Ishikawa (cell line): ENCODE measurements around the gene MRPL14.

ENCODE experiments used
- CEBPB ChIP-seq: IDR thresholded peaks from 2 replicates; pipeline ENCODE4 v1.6.1; 2012
- CREB1 ChIP-seq: IDR thresholded peaks from 2 replicates; pipeline ENCODE4 v1.6.1; 2012; ENCODE audit warnings: low read depth
- EGR1 ChIP-seq: IDR thresholded peaks from 2 replicates; pipeline ENCODE4 v1.6.1; 2012
- EP300 ChIP-seq: IDR thresholded peaks from 2 replicates; pipeline ENCODE4 v1.6.1; 2012; ENCODE audit warnings: borderline replicate concordance
- FOXM1 ChIP-seq: IDR thresholded peaks from 2 replicates; pipeline ENCODE4 v1.6.1; 2012; ENCODE audit warnings: low read depth, borderline replicate concordance
- MAX ChIP-seq: IDR thresholded peaks from 2 replicates; pipeline ENCODE4 v1.6.1; 2012
- NFIC ChIP-seq: IDR thresholded peaks from 2 replicates; pipeline ENCODE4 v1.6.1; 2012
- RAD21 ChIP-seq: IDR thresholded peaks from 2 replicates; pipeline ENCODE4 v1.6.1; 2012; ENCODE audit warnings: low read depth
- REST ChIP-seq: IDR thresholded peaks from 2 replicates; pipeline ENCODE4 v1.6.1; 2012; ENCODE audit warnings: low read depth, mild to moderate bottlenecking
- TAF1 ChIP-seq: IDR thresholded peaks from 2 replicates; pipeline ENCODE4 v1.6.1; 2012; ENCODE audit warnings: low read depth, mild to moderate bottlenecking
- TCF12 ChIP-seq: IDR thresholded peaks from 2 replicates; pipeline ENCODE4 v1.6.1; 2012; ENCODE audit warnings: low read depth
- TEAD4 ChIP-seq: IDR thresholded peaks from 2 replicates; pipeline ENCODE4 v1.6.1; 2012
- USF1 ChIP-seq: IDR thresholded peaks from 2 replicates; pipeline ENCODE4 v1.6.1; 2012
- YY1 ChIP-seq: IDR thresholded peaks from 2 replicates; pipeline ENCODE4 v1.6.1; 2012; ENCODE audit warnings: low read depth
- ZBTB7A ChIP-seq: IDR thresholded peaks from 2 replicates; pipeline ENCODE4 v1.6.1; 2012; ENCODE audit warnings: low read depth

Gene MRPL14

GRCh38 chr6:44116641-44117382, 10.4 kb downstream of the MRPL14 start:
- TF ChIP-seq TEAD4 (no peak), TCF12 (no peak; the same call in 1 of the 2 replicates), YY1 (no peak), ZBTB7A (no peak), CEBPB (no peak), MAX (0 out of 2 replicates have a peak, but pooled peaks have one; percentile 6), NFIC (no peak), TAF1 (no peak)

GRCh38 chr6:44115866-44116265, 11.4 kb downstream of the MRPL14 start:
- TF ChIP-seq NFIC (0 out of 2 replicates have a peak, but pooled peaks have one; percentile 51), EP300 (peak; percentile 24; the same call in 1 of the 2 replicates), MAX (peak; percentile 51; the same call in 1 of the 2 replicates), TCF12 (peak; percentile 72), CREB1 (no peak), TEAD4 (peak; percentile 78), TAF1 (no peak)

- TF ChIP-seq RAD21 (no peak), TEAD4 (no peak)
These were observed 13.8 kb downstream of the MRPL14 start for GRCh38 chr6:44113414-44113813.

GRCh38 chr6:44111434-44112417, 15.5 kb downstream of the MRPL14 start:
- no peak for TF ChIP-seq EGR1

GRCh38 chr6:44110966-44111365, 16.3 kb downstream of the MRPL14 start:
- TF ChIP-seq MAX (no peak), RAD21 (no peak), REST (no peak), TCF12 (no peak), USF1 (no peak)

GRCh38 chr6:44110005-44110676, 17.1 kb downstream of the MRPL14 start:
- no peak for TF ChIP-seq USF1
- no peak for TF ChIP-seq EP300
- TF ChIP-seq YY1, result no peak
- no peak for TF ChIP-seq CEBPB
- TF ChIP-seq MAX, result no peak
- TF ChIP-seq EGR1, result no peak
- no peak for TF ChIP-seq CREB1
- no peak for TF ChIP-seq TEAD4
- no peak for TF ChIP-seq TAF1
- TF ChIP-seq REST, result no peak
- TF ChIP-seq FOXM1, result no peak
- TF ChIP-seq ZBTB7A, result no peak
- no peak for TF ChIP-seq TCF12
- no peak for TF ChIP-seq RAD21
- TF ChIP-seq NFIC, result no peak
